ENCODE results near the gene TSSK6. TPM values are rescaled to one million over a fixed set of nuclear protein-coding genes. Genes with fewer than 3 reads are reported as not detected.

Gene TSSK6
- total and polyA plus RNA-seq, 10 of the 15 experiments (the other 5 are each of a cell fraction or from before 2014, with no cell fraction given) = 0.06 to 3.6 (median 0.98) TPM; not detected in 2

DNA sequence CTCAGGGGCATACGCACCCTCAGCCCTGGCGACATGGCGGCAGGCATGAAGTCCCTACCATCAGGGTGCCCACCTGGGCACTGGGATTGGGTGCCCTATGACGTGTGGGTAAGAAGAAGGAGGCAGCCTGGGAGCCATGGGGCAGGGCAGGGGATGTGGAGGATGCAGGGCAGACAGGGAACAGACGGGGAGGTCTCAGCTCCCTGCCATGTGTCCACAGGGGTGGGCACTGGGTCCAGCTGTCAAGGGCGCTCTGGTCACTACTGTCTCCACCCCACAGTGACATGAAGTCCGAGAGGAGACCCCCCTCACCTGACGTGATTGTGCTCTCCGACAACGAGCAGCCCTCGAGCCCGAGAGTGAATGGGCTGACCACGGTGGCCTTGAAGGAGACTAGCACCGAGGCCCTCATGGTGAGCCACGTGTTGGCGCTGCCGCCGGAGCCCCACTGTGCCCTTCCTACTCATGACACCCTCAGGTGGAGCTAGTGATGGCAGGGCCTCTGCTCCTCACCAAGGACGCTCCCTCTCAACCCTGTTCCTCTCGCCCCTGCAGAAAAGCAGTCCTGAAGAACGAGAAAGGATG lies 23.2 kb downstream of the TSSK6 start (continued):
- TF ChIP-seq PRDM15 (CRISPR knock-in tag; IDR thresholded peaks at IDR 0.05) (no peak), SP1 (IDR thresholded peaks at IDR 0.05; ENCODE audit: low read depth, low read length) (no peak), EGR1 (IDR thresholded peaks at IDR 0.05; ENCODE audit: borderline replicate concordance in 1 of 2, low read depth in 2 of 2, low read length in 2 of 2) (no peak), NFYA (IDR thresholded peaks at IDR 0.05; ENCODE audit: borderline replicate concordance, low read depth, low read length) (no peak), SUPT20H (IDR thresholded peaks at IDR 0.05; ENCODE audit: borderline replicate concordance, control insufficient read depth, low read depth, low read length) (no peak), ETV6 (conservative IDR thresholded peaks at IDR 0.05 in 1 of 2, IDR thresholded peaks at IDR 0.05 in 1 of 2; ENCODE audit: borderline replicate concordance in 1 of 2, low read depth in 1 of 2) (no peak), KDM1A (IDR thresholded peaks at IDR 0.05; ENCODE audit: borderline replicate concordance) (no peak), SIX5 (IDR thresholded peaks at IDR 0.05; ENCODE audit: low read depth, low read length, severe bottlenecking) (no peak), RAD21 (IDR thresholded peaks at IDR 0.05; ENCODE audit: insufficient read depth, low read depth, low read length) (no peak), SMARCA5 (IDR thresholded peaks at IDR 0.05) (no peak)
- TF ChIP-seq, protein P1, sequence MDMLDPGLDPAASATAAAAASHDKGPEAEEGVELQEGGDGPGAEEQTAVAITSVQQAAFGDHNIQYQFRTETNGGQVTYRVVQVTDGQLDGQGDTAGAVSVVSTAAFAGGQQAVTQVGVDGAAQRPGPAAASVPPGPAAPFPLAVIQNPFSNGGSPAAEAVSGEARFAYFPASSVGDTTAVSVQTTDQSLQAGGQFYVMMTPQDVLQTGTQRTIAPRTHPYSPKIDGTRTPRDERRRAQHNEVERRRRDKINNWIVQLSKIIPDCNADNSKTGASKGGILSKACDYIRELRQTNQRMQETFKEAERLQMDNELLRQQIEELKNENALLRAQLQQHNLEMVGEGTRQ (IDR thresholded peaks at IDR 0.05; ENCODE audit: borderline replicate concordance, low read depth, low read length) = no peak

Data from GM12878 (cell line).